Hematopoietic multipotent progenitor cell treated with erythropoietin and hydrocortisone succinate and interleukin-3 and kit ligand, for 15 days (in vitro differentiated cells): Measurements from ENCODE around the gene PLXNA4.

Source experiments
- DNase-seq: peaks from one replicate; pipeline ENCODE4 v3.0.0-alpha.2; 2015; ENCODE audit warnings: low spot score

Gene PLXNA4

GRCh38 chr7:132592231-132592920 is 16.1 kb upstream of the PLXNA4 start:
- no peak for DNase-seq

DNA sequence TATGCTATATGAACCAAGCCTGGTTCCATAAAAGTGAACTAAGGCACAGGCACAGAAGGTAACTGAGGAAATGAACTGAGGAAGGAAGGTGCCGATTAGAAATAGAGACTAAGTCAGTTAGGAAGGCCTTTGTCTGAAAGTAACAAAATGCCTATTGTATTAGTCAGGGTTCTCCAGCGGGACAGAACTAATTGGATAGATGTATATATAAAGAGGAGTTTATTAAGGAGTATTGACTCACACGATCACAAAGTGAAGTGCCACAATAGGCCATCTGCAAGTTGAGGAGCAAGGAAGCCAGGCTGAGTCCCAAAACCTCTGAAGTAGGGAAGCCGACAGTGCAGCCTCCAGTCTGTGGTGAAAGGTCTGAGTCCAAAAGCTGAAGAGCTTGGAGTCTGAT is 13.9 kb upstream of the PLXNA4 start:
- DNase-seq = no peak

DNA sequence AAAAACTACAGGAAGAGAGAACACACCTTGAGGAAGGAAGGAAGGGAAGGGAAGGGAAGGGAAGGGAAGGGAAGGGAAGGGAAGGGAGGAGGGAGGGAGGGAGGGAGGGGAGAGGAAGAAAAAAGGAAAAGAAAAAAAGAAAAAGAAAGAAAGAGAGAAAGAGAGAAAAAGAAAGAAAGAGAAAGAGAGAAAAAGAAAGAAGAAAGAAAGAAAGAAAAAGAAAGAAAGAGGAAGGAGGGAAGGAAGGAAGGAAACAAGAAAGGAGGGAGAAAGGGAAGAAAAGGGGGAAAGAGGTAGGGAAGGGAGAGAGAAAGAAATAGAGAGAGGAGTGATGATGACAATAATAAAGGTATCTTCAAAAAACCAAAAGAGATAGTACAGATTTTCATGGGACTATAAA is 12.3 kb upstream of the PLXNA4 start:
- DNase-seq = no peak

DNA sequence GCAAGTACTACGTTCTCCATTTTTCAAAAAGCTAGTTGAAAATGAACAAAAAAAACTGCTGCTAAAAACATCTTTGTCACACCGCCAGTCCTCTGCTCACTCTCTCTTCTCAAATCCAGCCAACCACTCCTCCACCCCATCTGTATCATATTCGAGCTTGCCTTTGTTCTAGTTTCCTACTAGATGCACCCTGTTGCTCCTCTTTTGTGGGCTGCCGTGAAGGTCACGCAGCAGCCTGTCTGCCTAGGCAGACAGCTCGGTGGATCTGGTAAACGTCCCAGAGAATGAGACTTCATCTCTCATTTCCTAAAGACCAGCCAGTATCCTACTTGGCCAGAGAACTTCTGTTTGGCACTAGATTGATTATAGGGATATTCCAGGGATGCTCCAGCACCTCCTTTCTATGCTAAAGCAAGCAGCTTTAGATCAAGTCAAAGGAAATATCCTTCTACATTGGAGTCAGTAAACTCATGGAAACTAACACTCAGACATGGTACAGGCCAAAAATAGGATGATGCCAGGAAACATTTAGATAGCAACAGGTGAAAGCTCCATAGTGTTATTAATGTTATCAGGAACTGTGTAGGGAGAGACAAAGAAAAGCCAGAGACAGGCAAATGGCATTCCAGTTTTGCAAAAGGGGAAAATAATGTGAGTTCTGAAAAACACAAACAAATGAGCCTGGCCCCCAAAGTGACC is 8.7 kb upstream of the PLXNA4 start:
- no peak for DNase-seq

DNA sequence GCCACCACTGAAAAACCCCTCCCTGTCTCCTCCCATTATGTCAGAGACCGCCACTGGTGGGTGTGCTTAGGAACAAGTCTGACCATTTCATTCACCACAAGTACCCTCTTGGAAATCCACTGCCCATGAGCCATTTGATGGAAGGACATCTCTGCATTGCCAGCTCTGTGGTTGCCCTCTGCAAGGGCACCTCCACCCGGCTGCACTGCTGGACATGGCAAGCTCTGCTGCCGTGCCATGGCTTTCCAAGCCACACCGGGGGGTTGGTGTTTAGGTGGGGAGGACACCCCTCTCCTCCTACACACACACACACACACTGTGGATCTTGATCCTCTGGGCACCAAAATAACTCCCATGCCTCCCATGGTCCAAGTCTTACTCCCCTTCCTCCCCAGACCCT is 5.2 kb upstream of the PLXNA4 start:
- DNase-seq = no peak

DNA sequence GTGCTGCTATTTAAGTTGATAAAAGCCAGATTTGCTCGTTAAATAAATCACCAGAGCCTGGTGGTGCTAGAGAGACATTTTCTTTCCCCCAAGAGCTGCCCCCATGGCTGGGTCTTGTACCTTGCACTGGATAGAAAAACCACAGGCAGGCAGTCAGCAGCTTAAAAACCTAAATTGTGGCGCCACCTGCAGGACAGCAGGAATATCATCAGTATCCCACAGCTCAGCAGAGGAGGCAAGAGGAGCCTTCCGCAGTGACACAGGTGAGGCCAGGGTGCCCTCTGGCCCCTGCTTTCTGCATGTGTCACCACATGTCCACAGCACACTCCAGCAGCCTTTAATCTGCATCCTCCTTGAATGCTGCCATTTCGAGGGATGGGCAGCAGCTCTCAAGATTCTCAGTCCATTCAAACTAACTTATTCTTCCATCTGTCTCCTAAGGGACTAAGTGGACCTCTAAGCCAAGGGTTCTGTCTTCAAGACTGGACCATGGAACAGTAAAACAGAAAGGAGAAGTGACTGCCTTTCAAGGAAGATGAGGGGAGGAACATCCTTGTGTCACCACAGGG is 4.5 kb upstream of the PLXNA4 start:
- peak; percentile 34 for DNase-seq

- DNase-seq = no peak
These were observed 4.0 kb upstream of the PLXNA4 start for GRCh38 chr7:132580277-132580676.

DNA sequence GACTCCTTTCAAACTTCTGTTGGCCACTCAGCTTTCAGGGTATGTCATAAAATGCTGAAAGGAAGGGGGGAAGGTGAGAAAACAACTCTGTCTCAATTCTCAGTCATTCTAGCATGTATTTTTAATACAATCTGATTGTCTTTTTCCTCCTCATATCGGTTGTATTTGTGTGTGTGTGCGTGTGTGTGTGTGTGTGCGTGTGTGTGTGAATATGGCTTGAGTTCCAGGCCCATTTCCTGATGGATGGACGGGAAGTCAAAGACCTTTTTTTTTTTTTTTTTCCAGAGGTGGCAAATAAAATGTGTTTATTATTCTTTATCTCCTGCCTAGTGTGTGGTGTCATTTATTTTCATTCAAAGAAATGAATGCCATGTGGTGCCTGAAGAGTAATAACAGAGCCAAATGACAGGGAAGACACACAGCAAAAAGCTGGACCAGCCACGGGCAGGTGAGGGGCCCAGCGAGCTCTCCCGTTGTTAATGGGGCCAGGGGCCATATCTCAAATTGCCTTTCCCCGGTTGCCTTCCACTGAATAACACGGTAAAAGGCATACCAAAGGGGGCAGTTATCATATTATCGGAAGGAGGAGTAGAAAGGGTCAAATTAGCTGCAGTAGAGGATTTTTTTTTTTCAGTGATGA is 3.1 kb upstream of the PLXNA4 start:
- DNase-seq = no peak

DNA sequence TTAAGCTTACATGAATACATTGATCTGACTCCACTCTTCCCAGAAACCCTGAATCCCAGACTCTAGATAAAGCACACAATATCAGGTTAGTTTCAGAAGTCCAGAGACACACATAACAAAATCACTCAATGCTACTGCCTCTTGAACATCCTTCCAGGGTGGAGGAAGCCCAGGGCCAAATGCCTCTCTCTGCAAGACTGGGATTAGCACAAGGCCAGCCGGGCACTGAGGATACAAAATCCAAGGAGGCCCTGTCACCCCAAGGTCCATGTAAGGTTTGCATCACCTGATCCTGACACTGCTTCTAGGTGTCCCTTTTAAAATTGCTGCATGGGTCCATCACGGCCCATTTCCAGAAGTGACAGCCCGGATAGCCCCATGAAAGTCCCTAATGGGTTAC is 2.6 kb upstream of the PLXNA4 start:
- no peak for DNase-seq

- DNase-seq = no peak
These were observed 1.7 kb upstream of the PLXNA4 start for GRCh38 chr7:132578050-132578370.

DNA sequence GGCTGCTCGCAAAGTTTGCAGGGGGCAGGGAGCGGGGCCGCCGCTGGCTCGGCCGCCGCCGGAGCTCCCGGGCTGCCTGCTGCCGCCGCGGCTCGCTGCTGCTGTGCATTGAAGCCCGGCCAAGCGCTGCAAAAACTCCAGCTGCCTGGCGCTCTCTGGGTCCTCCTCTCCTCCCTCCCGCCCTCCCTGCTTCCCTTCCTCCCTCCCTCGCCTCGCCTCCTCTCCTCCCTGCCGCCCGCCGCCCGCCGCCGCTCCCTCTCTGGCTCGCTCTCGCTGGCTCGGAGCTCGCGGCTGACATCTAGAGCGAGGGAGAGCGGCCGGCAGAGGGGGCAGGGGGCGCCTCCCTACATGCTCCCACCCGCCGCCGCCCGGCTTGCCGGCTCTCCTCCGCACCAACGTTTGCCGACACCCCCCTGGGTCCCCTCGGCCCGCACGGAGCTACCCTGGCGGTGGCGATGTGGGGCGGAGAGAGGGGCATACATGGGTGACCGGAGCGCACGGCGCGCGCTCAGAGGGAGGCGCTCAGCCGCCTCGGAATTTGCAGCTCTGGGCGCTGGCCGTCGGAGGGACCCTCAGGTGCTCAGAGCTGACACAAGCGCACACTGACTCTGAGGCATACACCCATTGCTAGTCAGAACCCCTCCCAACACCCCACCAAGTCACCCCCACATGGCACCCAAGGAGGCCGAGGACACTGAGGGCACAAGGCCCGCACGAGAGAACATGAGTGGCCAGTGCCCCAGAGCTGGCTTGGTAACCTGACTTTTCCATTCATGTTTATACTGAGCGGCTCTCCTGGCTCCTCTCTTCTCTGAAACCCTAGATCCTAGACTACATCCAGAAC is 1.2 kb upstream of the PLXNA4 start:
- DNase-seq = no peak

DNA sequence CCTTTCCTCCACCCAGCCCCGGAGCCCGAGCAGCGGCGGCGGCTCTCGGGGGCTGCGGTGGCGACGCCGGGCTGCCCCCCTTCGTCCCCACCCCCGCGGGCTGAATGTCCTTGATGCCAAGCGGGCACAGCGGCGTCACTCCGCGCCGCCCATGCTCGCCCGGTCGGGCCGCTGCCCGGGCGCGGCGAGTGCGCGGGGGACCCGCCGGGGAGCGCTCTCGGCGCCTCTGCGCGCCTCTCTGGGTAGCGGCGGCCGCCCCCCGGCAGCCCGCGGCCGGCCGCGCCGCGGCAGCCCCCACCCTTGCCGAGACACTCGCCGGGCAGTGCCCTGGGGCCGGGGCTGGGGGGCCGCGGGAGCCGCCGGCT is 433 bp upstream of the PLXNA4 start:
- DNase-seq = no peak

DNA sequence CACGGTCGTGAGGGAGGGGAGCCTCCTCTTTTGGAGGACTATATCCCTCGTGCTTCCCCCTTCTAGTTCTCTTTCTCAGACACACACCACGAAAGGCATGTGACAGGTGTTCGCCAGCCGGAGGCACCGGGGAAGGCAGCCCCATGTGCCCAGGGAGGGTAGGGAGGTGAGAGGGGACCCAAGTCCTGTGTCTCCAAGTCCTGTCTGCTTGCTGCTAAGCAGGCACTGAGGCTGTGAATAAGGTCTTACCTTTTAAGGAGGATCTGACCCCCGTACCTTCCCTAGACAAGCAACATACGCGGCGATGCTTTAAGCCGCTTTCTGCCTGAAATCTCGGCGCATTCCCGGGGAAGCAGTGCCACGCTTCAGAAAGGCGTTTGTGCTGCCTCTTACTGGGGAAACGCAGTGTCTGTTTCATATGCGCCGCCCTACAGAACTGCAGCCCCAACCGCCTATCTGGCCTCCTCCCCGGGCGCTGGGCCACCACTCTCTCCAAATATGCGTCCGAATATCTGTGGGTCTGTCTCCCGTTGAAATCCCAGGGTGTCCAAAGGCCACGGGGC is 770 bp downstream of the PLXNA4 start:
- no peak for DNase-seq

- no peak for DNase-seq
These were observed 2.0 kb downstream of the PLXNA4 start for GRCh38 chr7:132574223-132574622.

- DNase-seq = no peak
These were observed 2.9 kb downstream of the PLXNA4 start for GRCh38 chr7:132573251-132573955.

DNA sequence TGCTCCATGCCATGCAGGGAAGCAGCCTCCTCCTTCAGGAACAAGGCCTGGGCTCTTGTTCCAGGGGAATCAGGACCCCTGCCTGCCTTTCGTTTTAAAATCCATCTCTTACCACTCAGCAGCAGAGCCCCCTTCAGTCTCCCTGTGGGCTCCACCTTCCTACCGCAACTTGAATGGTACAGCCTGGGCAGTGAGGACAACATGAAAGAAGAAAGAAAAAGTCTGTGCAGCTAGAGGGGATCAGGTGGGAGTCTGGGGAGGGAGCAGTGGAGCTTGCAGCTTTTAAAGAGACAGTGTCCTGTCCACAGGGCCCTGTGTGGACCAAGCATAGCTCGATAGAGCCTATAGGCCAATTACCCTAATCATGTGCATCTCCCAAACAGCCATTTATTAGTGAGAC is 3.7 kb downstream of the PLXNA4 start:
- no peak for DNase-seq

DNA sequence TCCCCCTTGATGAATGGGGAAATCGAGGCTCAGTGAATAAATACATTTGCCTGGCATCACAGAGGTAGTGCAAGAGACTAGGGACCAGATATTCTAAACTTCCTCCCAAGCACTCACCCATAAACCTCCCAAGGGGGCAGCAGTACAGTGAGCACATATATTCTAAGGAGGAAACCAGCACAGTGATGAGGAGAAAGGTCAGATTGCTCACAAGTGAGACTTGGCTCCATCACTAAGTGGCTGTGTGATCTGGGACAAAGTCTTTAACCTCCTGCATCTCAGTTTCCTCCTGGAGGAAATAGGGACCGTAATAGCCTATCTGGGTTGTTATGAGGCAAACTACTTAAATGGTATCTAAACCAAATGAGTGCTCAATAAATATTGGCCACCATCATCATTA is 4.3 kb downstream of the PLXNA4 start:
- no peak for DNase-seq

DNA sequence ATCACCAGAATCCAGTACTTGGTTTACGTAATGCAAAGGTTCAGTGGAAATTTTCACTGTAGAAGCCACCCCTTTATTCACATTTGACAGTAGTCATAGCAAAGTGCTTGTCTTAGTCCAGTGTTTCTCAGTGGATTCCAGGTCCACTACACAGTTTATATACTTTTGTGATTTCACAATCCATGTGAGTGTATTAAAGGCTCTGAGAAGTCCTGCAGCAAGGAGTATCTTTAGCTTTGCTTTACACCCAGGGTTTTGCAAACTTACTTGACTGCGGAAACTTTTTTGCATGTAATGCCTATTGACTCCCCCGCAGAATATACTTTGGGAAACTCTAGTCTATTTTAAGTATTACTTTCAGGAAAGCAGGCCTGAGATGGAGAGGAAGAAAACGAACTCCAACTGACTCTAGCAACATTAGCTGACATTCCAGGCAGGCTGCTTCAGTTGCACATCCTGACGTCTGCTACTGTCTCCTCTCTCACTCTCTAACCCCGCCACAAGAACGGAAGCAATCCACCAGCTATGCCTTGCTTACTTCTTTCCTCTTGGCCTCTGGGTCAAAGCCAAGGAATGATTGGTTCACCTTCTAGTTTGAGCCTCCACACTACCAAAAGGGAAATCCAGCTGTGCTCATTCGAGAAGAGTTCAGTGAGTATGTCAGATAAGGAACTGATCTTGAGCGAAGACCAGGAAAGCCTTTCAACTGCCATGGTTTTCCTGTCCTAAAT is 6.2 kb downstream of the PLXNA4 start:
- DNase-seq = no peak

DNA sequence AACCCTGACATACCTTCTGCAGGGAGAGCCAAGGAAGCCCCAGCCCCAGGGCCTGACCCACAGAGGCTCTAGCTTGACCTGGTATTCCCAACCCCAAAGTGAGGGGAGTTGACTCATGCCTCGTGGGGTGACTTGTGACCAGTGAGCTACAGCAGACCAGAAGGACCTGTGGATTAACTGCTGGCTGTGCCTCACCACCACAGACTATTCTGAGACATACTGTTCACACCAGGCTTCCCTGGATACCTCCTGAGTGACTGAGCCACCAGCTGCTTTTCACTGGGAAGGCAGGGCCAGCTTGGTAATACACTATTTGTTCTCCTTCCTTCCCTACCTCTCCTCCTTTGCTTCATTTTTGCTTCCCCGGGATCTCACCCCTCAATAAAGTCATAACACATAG is 7.3 kb downstream of the PLXNA4 start:
- DNase-seq = no peak

DNA sequence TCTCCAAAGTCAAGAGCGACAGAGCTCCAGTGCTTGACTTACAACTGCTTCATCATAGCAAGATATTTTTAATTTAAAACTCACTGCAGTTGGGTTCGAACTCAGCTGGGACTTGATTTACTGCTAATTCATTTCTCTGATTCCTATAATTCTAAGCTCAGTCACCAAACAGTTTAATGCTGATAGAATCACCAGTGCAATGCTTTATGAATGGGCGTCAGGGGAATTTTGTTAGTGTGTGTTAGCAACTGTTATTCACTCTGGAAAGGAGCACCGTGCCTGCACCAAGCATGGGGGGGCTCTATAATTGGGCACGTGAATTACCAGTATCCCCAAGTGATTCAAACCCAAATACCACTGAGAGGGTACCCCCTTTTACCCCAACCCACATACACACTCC is 10.4 kb downstream of the PLXNA4 start:
- DNase-seq = no peak

DNA sequence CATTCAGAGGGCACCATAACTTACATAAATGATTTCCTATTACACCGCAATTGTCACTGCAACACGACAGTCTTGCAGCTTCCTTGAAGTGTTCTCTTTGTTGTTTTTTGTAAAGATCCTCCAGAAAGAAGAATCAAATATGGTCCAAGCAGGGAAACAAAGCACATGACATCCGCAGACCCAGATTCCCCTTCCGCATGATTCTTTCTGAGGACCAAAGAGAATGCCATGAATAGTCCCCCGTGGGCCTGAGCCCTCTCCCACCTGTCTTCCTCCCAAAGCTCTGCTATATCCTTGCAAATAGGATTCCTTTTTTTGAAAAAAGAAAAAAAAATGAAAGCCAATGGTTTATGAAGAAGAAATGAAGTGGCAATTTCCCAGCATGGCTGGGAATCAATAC is 10.8 kb downstream of the PLXNA4 start:
- DNase-seq = no peak
